Endothelial cell of umbilical vein (primary cell): Measurements from ENCODE around the gene FRMD4A.

Experiments used
- EZH2 ChIP-seq: IDR thresholded peaks from 2 replicates; pipeline ENCODE4 v1.6.1; 2012; ENCODE audit warnings: borderline replicate concordance, low read depth, mild to moderate bottlenecking, moderate library complexity, low read length, inconsistent platforms; ENCODE audit not compliant: severe bottlenecking
- FOS ChIP-seq: IDR thresholded peaks from 2 replicates; pipeline ENCODE4 v1.6.1; 2011; ENCODE audit warnings: mild to moderate bottlenecking, low read length, moderate library complexity, borderline replicate concordance; ENCODE audit not compliant: insufficient read depth
- MYC ChIP-seq: IDR thresholded peaks from one replicate; pipeline ENCODE4 v1.6.1; 2011; ENCODE audit warnings: mild to moderate bottlenecking, low read depth, low read length
- POLR2A ChIP-seq: IDR thresholded peaks from 2 replicates; pipeline ENCODE4 v1.6.1; 2012; ENCODE audit warnings: low read depth, mild to moderate bottlenecking, control low read depth, low read length
- POLR2AphosphoS5 ChIP-seq: IDR thresholded peaks from 2 replicates; pipeline ENCODE4 v1.6.1; 2012; ENCODE audit warnings: low read depth, mild to moderate bottlenecking, control low read depth, low read length, moderate library complexity; ENCODE audit not compliant: insufficient read depth
- TF ChIP-seq, protein P1 (sequence below), 2 donors: IDR thresholded peaks; 1 replicate in 1 of 2; 2 replicates in 1 of 2; pipeline ENCODE4 v1.5.1; 2011; ENCODE audit warnings: low read length in 2 of 2, mild to moderate bottlenecking in 2 of 2, moderate library complexity in 2 of 2, control low read depth in 1 of 2, inconsistent platforms in 1 of 2, low read depth in 1 of 2; ENCODE audit not compliant: insufficient read depth in 1 of 2; ENCODE audit errors: extremely low read depth in 1 of 2
- TF ChIP-seq, protein P2 (sequence below): IDR thresholded peaks from 2 replicates; pipeline ENCODE4 v1.6.1; 2011; ENCODE audit not compliant: insufficient read depth, insufficient read length

DNA sequence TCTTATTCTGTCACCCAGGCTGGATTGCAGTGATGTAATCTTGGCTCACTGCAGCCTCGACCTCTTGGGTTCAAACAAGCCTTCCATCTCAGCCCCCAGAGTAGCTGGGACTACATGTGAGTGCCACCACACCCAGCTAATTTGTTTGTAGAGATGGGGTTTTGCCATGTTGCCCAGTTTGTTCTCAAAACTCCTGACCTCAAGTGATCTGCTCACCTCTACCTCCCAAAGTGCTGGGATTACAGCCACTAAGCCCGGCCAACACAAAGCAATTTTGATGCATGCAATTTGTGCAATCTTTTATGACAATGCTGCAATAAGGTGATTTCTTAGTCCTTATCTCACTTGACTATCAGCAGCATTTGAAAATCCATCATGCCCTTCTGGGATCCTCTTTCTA lies 333.1 kb downstream of the FRMD4A start:
- TF ChIP-seq, protein P1, sequence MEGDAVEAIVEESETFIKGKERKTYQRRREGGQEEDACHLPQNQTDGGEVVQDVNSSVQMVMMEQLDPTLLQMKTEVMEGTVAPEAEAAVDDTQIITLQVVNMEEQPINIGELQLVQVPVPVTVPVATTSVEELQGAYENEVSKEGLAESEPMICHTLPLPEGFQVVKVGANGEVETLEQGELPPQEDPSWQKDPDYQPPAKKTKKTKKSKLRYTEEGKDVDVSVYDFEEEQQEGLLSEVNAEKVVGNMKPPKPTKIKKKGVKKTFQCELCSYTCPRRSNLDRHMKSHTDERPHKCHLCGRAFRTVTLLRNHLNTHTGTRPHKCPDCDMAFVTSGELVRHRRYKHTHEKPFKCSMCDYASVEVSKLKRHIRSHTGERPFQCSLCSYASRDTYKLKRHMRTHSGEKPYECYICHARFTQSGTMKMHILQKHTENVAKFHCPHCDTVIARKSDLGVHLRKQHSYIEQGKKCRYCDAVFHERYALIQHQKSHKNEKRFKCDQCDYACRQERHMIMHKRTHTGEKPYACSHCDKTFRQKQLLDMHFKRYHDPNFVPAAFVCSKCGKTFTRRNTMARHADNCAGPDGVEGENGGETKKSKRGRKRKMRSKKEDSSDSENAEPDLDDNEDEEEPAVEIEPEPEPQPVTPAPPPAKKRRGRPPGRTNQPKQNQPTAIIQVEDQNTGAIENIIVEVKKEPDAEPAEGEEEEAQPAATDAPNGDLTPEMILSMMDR (IDR thresholded peaks at IDR 0.05; ENCODE audit: extremely low read depth in 1 of 2, insufficient read depth in 1 of 2, low read depth in 1 of 2, low read length in 2 of 2): no peak
- TF ChIP-seq POLR2A (no peak), POLR2AphosphoS5 (no peak), FOS (no peak), EZH2 (no peak), MYC (no peak)
- TF ChIP-seq, protein P2, sequence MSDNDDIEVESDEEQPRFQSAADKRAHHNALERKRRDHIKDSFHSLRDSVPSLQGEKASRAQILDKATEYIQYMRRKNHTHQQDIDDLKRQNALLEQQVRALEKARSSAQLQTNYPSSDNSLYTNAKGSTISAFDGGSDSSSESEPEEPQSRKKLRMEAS: no peak
